HG03575 (cell line): ENCODE results near the gene PPFIBP1.
"Not testable (repeated sequence)": the region's sequence is repeated elsewhere in the genome, so short reads cannot be mapped to it uniquely, and the experiment has no call there.

Experiments used
- ATAC-seq: cut with Tn5 transposase; IDR thresholded peaks from one replicate; pipeline ENCODE4 v1.9.1; 2021; ENCODE audit not compliant: unreplicated experiment, insufficient number of reproducible peaks, low FRiP score; ENCODE audit errors: extremely low read depth

PPFIBP1 gene

DNA sequence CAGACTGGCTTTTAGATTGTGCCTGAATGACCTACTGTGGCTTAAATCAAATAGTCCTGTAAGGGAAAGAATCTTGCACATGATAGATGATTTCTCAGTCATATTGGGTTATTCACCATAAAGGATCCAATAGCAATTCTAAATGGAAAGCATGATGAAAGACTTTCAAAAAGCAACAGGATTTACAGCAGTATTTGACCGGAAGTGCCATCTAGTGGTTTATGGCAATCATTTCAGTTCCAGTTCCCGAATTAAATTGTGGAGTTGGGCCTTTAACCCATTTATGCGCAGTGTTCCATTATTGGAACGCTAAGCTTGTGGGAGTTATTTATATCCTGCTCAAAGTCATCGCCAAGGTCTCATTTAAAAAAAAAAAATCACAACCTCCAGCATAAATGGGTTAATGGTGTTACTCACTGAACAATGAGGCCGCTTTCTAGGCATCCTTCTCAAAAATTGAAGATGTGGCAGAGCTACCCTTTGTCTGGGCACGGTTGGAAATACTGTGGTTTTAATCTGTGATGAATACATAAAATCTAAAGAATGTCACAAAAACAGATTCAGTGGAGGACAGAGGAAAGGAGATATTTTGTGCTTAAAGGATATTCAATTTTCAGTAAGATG is 111.5 kb downstream of the PPFIBP1 start:
- no peak for ATAC-seq

DNA sequence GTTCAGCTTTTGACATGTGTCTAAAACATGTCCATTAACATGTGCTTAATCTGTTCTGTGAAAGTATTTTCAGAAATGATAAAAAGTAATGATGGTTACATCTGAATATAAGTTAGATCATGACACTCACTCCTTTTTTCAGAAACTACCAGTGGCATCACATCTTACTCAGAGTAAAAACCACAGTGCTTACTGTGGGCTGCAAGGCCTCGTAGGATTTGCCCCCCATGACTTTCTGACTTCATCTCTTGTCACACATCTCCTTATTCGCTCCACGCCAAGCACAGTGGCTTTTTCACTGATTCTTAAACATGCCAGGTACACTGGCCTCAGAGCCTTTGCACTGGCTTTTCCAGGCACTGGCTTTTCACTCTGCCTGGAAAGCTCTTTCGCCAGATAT is 112.6 kb downstream of the PPFIBP1 start:
- ATAC-seq, result not testable (repeated sequence)

DNA sequence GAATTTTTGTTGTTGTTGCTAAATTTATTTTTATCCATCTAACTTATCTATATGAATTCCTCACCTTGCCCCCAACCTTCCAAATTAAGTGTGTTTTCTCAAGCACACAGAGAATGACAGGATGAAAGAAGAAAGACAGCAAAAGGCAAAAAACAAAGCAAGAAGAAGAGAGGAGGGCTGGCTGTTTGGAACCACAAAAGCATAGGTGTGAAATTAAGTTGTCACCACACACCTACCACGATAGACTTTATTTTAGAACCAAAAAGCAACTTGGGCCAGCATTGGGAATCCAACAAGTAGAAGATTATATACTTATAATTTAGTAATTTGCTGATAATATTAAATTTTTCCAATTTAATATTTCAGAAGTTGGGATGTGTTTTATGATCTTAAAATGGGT is 113.5 kb downstream of the PPFIBP1 start:
- ATAC-seq, result no peak

DNA sequence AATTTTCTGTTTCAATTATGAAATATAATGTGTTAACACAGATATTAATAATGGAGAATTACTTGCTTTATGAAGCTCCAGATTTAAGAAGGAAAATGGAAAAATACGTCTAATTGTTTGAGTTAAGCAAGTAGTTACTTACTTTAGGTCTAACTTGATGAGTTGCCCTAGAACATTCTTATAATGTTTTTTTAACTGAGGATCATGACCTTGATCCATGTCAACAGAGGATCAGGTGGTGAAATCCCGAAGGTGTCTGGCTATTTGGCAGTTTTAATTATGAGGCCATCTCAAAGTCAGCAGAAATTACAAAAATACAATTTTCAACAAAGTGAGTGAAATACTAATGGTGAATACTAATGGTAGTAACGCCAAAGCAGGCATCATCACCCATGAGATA is 115.3 kb downstream of the PPFIBP1 start:
- ATAC-seq, result no peak

DNA sequence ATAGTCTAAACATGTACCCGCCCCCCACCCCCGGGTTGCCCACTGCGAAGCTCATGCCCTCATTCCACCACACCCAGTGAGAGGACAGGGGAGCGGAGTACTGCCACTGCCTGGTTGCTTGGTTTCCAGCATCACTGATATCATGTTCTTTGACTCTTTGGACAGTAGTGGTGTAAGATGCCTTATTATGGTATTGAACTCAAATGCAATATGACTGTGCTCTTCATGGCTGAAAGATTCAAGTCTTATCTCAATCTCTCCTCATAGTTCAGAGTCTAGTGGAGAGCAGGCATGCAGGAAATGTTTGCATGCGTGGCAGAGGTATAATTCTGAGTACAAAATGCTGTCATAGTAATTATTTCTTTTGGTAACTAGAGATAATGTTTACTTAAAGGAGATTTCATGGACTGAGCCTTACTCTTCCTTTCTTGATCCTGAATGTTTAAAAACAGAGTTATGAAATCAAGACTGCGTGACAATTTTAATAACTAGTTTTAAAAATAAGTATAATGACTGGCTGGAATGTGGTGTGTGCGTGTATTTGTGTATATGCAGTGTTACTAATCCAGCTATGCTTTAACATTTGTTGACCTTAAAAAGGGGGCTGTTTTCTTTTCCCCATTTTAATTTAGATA is 116.7 kb downstream of the PPFIBP1 start:
- not testable (repeated sequence) for ATAC-seq

DNA sequence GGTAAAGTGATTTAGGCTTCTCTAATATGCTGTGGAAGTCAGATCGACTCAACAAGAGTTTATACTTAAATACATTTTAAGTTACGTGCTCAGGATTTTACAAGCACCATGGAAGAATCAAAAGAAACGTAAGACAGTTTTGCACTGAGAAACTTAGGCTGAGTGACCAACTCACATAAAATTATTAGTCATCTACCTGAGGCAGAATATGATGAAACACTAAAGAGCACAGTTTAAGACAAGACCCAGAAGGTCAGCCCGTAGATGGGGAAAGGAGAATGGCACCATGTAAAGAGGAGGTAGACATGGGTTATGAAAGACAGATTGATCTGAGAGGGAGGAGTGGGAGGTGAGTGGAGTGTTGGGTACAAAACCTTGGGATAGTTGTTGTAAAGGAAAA is 118.4 kb downstream of the PPFIBP1 start:
- ATAC-seq, result not testable (repeated sequence)

DNA sequence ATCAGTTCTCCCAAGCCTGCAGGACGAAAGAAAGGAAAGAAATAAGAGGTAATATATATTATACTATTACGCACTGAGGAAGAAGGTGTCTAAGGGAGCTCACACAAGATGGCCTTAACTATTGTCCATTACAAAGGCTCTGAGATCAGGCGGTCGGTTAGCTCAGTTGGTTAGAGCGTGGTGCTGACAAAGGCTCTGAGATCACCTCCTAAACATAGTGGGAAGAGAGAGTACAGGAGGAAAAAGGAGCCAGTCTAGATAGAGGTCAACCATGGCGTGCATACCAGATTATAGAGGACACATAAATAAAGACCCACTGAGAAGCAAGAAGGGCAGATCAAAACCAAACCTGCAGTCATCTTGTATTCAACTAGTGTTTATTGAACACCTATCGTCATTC is 118.9 kb downstream of the PPFIBP1 start:
- ATAC-seq, result not testable (repeated sequence)

DNA sequence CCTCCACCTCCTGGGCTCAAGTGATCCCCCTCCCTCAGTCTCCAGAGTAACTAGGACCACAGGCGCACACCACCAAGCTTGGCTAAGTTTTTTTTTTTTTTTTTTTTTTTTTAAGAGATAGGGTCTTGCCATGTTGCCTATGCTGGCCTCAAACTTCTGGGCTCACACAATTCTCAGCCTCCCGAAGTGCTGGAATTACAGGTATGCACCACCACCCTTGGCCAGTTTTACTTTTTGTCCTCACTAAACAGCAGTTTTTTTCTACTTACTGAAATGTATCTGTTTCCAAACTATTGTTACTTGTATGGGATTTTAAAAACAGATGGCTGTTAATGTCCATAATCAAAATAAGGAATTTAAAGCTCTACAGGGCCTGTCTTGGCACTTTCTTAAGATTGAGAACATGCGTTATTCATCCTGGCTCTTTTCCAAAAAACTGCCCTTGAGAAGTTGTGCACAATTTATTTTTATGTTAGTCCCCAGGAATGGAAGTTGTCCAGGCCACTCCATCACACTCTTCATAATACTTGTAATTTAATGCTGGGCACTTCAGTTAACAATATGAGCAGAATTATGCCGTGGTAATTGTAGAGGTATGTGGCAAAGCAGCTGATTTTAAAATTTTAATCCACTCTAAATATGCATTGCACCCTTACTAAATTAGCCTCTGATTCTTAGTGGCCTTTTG is 120.3 kb downstream of the PPFIBP1 start:
- no peak for ATAC-seq

DNA sequence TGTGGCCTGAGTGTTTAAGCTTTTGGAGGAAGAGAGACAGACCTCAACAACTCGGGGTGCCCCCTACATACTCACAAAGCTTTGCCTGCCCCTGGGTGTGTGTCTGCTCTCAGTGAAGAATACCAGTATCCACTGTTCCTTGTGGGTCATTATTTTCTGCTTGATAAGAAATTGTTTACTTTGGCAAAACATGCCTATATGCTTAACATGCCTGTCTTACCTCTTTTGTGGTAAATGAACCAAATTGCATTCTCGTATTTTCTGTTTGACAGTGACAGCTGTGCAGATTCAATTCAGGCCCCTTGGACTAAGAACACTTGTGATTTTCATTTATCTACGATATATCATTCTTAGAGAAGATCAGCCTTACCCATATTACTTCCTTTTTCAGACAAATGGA is 121.7 kb downstream of the PPFIBP1 start:
- no peak for ATAC-seq

DNA sequence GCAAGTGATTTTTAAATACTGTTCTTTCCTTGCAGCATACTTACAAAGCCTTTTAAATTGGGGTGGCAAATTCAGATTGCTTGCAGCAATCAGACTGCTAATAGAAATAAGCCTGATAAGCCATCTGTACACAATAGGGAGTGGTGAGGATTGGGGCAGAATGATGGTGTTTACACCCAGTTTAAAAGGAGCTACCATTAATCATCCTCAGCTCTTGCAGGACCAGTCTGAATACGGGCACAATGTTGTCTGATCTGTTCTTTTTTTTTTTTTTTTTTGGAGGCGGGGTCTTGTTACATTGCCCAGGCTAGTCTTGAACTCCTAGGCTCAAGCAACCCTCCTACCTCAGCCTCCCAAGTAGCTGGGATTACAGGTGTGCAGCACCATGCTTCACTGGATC is 122.1 kb downstream of the PPFIBP1 start:
- no peak for ATAC-seq

DNA sequence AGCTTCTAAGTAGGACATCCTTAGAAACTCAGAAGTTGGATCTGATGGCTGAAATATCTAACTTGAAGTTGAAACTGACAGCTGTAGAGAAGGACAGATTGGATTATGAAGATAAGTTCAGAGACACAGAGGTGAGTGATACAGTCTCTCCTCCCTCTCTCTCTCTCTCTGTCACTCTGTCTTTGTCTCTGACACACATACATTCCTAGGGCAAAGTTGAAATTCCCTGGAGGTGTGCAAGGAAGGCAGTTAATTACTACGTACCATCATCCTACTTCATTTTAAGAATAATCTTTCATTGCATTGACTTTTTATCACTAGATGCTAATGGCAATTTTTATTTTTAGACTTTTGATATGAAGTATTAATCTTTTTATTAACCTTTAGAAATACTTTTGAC is 126.0 kb downstream of the PPFIBP1 start:
- no peak for ATAC-seq

DNA sequence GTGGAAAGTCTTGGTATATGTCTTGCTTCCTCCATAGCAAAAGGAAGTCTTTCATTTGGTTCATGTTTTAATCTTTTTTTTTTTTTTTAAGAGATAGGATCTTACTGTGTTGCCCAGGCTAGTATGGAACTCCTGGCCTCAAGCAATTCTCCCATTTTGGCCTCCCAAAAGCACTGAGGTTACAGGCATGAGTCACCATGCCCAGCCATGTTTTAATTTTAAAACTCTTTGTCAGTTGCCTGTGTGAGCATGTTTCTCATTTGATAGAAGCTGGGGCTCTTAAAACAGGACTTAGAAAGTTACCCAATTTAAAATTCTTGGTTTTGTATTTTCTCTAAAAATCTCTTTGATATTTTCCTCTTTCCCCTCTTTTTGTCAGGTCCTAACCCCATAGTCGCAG is 127.2 kb downstream of the PPFIBP1 start:
- no peak for ATAC-seq

DNA sequence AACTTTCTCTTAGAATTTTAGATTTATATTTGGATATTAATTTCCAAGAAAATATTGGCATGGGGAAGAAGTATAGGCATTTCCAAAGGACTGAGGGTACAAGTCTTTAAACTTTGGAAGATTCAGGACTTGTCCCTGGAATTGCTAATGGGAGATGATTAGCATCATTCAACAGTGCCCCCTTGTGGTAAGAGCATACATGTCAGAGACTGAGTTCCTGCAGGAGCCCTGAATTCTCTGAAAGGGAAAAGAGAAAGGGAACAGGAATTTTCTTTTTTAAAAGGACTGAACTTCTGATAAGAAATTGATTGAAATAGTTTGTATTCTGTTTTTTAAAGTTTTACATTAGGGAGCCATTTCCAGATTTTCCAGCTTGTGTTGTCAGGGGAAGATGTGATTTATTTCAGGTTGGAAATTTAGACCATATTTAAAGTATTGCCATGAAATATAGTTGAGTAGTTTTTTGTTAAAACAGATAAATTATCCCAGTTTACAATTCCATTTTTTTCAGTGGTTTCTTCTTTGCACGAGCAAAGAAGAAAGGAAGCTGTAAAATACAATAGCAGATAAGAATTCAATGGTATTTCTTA is 128.3 kb downstream of the PPFIBP1 start:
- no peak for ATAC-seq

DNA sequence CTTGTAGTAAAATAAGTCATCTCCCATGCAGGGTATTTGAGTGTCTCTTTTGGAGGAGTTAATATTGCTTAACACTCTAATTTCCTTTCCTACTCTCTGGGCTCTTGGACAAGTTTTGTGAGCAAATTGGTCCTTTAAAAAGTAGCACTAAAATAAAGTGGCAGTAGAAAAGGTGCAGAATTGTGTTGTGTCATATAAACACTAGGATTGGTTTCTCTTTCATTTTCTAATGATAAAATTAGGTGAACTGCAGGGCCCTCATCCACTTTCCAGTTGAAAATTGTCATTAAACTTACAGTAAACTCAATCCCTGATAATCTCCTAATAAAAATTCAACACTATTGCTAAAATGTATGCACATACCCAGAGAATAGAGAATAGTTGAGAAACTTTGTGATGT is 129.7 kb downstream of the PPFIBP1 start:
- no peak for ATAC-seq

DNA sequence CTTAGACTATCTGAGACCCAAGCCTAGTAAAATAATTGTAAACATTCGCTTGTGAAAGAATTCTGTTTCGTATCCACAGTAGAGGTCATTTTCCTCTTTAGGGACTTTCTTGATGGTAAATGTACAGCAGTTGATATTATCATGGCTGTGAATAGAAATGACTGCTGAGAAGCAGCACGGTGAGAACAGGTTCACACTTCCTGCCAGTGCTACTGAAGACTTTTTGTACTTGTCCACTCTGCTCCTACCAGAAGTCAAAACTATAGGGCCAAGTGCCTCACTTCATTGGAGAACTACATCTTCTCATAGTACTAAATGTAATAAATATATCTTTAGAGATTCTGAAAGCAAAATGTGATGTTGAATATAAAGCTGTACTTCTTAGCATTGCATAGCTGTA is 131.5 kb downstream of the PPFIBP1 start:
- not testable (repeated sequence) for ATAC-seq

DNA sequence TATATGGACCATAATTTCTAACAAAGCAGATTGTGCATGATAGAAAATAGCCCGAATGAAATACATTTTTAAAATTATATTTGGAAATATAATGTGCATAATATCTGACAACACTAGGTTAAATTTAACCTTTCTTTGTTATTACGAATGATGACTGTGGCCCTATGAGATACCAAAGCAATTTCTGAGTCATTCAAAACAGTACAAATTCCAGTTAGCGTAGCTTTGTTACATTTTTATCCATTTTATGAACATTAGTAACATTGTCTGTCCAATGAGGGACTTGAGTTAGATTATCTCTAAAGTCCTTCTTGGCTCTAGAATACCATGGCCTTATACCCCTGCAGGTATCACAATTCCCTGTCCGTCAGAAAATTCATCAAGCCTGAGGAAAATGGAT is 133.3 kb downstream of the PPFIBP1 start:
- ATAC-seq, result no peak

DNA sequence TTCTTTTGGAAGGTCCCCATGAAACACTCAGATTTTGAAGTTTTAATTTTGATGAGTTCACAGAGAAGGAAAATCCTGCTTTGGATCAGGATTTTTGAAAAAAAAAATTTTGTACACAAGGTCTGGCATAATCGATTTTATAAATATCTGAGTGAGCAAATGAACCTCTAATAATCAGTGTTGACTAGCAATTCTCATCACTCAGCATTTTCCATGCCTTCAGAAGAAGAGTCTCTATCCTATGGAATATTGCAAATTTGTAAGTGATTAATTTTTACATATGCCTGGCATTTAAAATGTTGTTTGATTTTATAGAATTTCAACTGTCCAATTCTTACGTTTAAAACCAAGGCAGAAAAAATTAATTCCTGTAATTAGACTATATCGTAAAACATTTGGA is 141.7 kb downstream of the PPFIBP1 start:
- ATAC-seq, result no peak

DNA sequence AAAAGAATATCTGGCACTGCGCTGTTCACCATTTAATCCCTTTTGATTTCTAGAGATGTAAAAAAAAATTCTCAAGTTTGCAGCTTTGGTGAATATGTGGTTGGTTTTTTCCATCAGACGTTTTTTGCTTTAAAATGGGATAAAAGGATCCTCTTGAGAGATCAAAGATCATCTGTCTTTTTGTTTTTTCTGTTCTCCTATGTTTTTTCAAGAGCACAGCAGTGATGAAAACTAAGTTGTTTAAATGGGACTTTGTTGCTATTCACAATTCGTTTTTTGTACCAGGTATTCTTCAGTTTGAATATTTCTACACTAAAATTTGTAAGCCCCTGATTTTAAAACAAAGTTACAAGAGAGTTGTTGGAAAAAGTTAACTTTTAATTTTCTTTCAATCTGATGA is 142.5 kb downstream of the PPFIBP1 start:
- no peak for ATAC-seq

DNA sequence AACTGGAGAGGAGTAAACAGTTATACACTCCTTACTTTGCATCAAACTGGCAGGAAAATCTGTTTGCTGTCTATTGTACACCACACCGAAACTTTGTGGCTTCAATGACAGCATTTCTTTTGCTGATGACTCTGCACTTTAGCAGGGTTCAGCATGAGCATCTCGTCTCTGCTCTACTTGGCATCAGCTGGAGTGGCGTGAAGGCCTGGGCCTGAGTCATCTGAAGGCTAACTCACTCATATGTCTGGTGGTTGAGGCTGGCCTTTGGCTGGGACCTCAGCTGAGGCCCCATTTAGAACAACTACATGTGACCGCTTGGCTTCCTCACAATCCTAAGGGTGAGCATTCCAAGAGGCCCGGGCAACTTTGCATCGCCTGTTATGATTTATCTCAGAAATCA is 143.5 kb downstream of the PPFIBP1 start:
- ATAC-seq, result no peak

DNA sequence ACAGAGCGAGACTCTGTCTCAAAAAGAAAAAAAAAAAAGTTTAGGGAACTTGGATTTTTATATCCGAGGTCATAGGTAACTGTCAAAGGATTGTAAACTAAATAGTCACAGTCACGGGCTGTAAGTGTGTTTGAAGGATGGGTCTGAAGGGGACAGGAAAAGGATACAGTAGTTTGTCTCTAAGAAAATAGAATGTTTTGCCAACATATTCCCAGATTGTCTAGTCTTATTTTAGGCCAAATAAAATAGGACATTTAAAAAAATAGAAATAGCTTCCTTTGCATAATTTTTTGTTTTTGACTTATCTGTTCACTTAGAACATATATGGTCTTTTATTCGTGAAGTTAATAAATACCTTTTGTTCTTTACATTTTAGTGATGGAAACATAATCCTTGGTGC is 148.0 kb downstream of the PPFIBP1 start:
- no peak for ATAC-seq
